ENCODE results near the gene EID1.

DNA sequence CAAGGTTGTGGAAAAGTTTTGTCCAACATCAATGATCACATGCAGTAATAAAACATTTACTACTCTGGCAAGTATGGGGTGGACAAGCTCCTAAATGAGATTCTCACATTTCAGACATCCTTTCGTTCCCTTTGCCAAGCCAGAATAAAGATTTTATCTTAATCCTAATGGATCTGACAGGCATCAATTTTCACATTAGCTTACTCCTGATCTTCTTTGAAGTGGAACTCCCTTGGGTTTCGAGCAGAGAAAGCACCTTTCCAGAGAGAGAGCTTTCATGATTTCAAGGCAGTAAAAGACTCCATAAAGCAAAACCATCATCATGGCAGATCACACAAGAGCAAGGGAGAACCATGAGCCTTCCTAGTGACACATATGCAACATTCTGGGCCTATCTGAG lies 27.3 kb upstream of the EID1 start:
- TF ChIP-seq POLR2A (IDR thresholded peaks at IDR 0.05), result no peak
- TF ChIP-seq, protein P1, sequence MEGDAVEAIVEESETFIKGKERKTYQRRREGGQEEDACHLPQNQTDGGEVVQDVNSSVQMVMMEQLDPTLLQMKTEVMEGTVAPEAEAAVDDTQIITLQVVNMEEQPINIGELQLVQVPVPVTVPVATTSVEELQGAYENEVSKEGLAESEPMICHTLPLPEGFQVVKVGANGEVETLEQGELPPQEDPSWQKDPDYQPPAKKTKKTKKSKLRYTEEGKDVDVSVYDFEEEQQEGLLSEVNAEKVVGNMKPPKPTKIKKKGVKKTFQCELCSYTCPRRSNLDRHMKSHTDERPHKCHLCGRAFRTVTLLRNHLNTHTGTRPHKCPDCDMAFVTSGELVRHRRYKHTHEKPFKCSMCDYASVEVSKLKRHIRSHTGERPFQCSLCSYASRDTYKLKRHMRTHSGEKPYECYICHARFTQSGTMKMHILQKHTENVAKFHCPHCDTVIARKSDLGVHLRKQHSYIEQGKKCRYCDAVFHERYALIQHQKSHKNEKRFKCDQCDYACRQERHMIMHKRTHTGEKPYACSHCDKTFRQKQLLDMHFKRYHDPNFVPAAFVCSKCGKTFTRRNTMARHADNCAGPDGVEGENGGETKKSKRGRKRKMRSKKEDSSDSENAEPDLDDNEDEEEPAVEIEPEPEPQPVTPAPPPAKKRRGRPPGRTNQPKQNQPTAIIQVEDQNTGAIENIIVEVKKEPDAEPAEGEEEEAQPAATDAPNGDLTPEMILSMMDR (IDR thresholded peaks at IDR 0.05 in 4 of 5, conservative IDR thresholded peaks at IDR 0.05 in 1 of 5), result no peak
